ENCODE measurements around the gene ARHGEF16.

ARHGEF16 gene

DNA sequence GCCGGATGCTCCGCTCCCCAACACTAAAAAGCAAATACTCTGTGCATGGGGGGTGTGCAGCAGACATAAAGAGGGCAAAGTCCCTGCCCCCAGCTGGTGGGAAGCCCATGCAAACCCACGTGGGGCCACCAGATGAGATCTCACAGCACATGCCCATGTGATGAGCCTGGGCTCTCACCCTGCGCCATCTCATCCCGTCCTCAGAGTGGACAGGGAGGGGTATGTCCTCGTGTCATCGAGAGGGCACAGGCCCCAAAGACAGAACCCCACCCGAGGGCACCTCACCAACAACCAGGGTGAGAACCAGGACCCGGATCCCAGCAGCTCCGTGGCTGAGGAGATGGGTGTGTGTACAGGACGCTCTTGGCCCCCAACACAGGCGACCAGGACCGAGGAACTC is 25.1 kb upstream of the ARHGEF16 start:
- Mint-ChIP-seq H3K27me3 (peaks cover 9% of the 10 kb centered on the region), H3K9me3 (no peaks in the 10 kb centered on the region), H3K36me3 (no peaks in the 10 kb centered on the region), H3K4me3 (no peak overlapping the region), H3K4me1 (no peaks in the 10 kb centered on the region), H3K27ac (no peak overlapping the region)
- DNase-seq (ENCODE audit: low spot score in 2 of 2): no peak
- no peak for ATAC-seq (ENCODE audit: low read depth)

DNA sequence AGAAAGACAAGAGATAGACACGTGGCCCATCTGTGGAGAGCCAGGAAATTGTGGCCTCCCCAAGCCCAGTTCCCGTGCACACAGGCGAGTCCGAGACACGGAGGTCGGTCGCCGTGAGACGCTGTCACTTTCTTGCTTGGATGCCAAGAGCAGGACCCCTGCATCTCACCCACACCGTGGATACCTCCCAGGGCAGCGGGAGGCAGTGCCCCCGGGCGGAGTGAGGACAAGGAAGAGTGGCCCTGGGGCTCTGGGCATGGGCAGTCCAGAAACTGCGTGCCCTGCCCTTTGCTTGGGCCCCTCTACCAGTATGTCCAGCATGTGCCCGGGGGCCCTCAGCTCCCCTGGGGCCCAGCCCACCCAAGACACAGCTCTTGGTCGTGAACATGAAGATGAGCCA is 24.7 kb upstream of the ARHGEF16 start:
- Mint-ChIP-seq H3K4me3 (no peak overlapping the region), H3K9me3 (no peaks in the 10 kb centered on the region), H3K4me1 (no peaks in the 10 kb centered on the region), H3K27ac (no peak overlapping the region), H3K36me3 (no peaks in the 10 kb centered on the region), H3K27me3 (peaks cover 9% of the 10 kb centered on the region)
- ATAC-seq (ENCODE audit: low read depth) (no peak), DNase-seq (ENCODE audit: low spot score in 2 of 2) (no peak)

DNA sequence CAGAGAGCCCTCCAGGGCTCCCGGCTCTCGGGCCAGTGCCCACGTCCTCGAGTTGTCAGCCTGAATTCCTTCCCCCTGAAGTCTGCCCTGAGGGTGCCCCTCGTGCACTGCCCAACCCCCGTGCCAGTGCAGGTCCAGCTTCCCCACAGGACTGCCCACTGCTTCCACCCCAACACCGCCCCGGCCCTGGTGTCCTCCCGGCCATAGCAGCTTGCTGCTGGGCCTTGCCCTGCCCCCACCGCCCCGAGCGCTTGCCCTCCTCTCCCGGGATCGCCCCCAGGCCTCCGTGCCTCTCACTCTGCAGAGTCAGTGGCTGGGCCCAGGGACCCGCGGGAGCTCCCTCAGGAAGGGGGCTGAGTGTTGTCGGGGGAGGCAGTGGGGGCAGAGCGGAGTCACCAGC is 24.1 kb upstream of the ARHGEF16 start:
- H3K36me3 Mint-ChIP-seq: no peaks in the 10 kb centered on the region
- no peaks in the 10 kb centered on the region for H3K4me1 Mint-ChIP-seq
- DNase-seq (ENCODE audit: low spot score in 2 of 2) (no peak), ATAC-seq (ENCODE audit: low read depth) (no peak)
- H3K4me3 Mint-ChIP-seq: no peak overlapping the region
- no peak overlapping the region for H3K27ac Mint-ChIP-seq
- peaks cover 9% of the 10 kb centered on the region for H3K27me3 Mint-ChIP-seq
- no peaks in the 10 kb centered on the region for H3K9me3 Mint-ChIP-seq

DNA sequence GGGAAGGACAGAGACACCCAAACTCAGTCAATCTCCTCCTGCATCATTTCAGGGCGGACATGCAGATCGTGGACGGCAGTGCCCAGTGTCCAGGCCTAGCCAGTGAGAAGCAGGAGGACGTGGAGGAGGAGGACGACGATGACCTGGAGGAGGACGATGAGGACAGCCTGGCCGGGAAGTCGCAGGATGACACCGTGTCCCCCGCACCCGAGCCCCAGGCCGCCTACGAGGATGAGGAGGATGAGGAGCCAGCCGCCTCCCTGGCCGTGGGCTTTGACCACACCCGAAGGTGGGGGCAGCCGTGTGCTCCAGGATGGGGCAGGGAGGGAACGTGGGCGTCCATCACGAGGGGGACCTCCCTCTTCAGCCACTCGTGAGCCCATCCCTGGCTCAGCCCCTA is 23.6 kb upstream of the ARHGEF16 start:
- Mint-ChIP-seq H3K36me3 (no peaks in the 10 kb centered on the region), H3K27me3 (peaks cover 9% of the 10 kb centered on the region), H3K27ac (no peak overlapping the region), H3K4me3 (no peak overlapping the region), H3K4me1 (no peaks in the 10 kb centered on the region), H3K9me3 (no peaks in the 10 kb centered on the region)
- no peak for ATAC-seq (ENCODE audit: low read depth)
- no peak for DNase-seq (ENCODE audit: low spot score in 2 of 2)

DNA sequence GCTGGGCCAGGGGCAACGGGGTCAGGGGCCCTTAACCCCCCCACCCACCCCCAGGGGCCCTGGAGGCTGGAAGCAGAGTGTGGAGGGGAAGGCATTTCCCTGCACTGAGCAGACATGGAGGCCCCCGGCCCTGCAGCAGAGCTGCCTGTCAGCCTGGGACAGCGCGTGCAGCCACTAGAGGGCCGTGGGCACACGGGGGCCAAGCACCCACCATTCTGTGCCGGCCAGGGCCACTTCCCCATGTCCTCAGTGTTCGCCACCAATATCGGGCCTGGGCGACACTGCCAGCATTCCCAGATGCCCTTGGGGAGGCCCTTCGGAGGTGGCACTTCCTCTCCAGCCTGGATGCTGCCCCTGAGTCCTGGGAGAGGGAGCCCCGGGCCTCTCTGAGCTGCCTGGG is 23.2 kb upstream of the ARHGEF16 start:
- no peak for DNase-seq (ENCODE audit: low spot score in 2 of 2)
- ATAC-seq (ENCODE audit: low read depth): no peak
- no peak overlapping the region for H3K27ac Mint-ChIP-seq
- no peaks in the 10 kb centered on the region for H3K9me3 Mint-ChIP-seq
- H3K4me1 Mint-ChIP-seq: no peaks in the 10 kb centered on the region
- no peak overlapping the region for H3K4me3 Mint-ChIP-seq
- peaks cover 9% of the 10 kb centered on the region for H3K27me3 Mint-ChIP-seq
- no peaks in the 10 kb centered on the region for H3K36me3 Mint-ChIP-seq

DNA sequence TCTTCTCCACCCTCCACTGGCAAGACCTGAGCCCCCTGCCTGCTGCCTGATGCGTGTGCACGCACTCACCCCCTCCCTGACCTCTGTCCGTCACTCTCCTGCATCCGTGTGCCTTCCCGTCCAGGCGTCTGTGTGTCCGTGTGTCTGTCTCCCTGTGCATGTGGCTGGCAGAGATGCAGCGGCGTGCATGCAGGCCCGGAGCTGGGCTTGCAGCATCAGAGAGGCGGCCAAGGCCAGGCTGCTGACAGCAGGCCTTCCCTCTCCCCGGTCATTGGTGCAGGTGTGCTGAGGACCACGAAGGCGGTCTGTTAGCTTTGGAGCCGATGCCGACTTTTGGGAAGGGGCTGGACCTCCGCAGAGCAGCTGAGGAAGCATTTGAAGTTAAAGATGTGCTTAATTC is 22.8 kb upstream of the ARHGEF16 start:
- DNase-seq (ENCODE audit: low spot score in 2 of 2) (no peak), ATAC-seq (ENCODE audit: low read depth) (no peak)
- Mint-ChIP-seq H3K4me1 (no peaks in the 10 kb centered on the region), H3K27me3 (peaks cover 9% of the 10 kb centered on the region), H3K27ac (no peak overlapping the region), H3K9me3 (no peaks in the 10 kb centered on the region), H3K4me3 (no peak overlapping the region), H3K36me3 (no peaks in the 10 kb centered on the region)

DNA sequence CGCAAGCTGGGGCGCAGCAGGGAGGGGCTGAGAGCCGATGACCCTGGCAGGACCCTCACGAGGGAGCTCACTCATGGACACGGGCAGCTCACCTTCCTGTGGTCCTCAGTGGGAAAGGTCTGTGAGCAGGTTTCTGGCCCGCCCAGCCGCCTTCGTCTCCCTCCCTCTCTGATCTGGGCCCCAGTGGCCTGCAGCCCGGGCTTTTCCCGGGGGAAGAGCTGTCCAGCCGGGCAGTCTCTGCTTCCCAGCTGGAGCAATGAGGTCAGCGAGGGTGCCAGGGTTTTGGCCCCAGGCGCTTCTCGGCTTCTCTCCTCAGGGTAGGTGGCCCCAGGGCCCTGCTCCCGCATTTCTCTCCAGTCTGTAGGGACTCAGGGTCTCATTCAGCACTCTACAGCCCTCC is 22.2 kb upstream of the ARHGEF16 start:
- H3K9me3 Mint-ChIP-seq: no peaks in the 10 kb centered on the region
- H3K36me3 Mint-ChIP-seq: no peaks in the 10 kb centered on the region
- ATAC-seq (ENCODE audit: low read depth) (no peak), DNase-seq (ENCODE audit: low spot score in 2 of 2) (no peak)
- no peaks in the 10 kb centered on the region for H3K4me1 Mint-ChIP-seq
- no peak overlapping the region for H3K27ac Mint-ChIP-seq
- peaks cover 9% of the 10 kb centered on the region for H3K27me3 Mint-ChIP-seq
- H3K4me3 Mint-ChIP-seq: no peak overlapping the region

DNA sequence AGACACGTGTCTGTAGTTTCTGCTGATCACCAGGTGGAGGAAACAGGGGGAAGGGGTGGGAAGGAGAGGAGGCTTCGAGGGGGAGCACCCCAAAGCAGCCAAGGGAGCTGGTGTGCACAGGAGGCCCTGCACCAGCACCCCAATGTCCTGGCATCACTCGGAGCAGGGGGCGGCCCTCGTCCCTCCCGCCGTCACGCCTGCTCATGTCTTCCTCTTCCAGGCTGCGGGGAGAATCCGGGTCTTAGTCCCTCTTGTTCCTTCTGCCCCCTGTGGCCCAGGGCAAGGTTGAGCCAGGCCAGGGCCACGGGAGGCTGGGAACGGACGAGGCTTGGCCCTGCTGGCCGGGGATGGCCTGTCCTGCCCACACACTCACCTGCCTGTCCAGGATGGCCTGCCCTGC is 21.4 kb upstream of the ARHGEF16 start:
- Mint-ChIP-seq H3K4me1 (no peaks in the 10 kb centered on the region), H3K36me3 (no peaks in the 10 kb centered on the region)

DNA sequence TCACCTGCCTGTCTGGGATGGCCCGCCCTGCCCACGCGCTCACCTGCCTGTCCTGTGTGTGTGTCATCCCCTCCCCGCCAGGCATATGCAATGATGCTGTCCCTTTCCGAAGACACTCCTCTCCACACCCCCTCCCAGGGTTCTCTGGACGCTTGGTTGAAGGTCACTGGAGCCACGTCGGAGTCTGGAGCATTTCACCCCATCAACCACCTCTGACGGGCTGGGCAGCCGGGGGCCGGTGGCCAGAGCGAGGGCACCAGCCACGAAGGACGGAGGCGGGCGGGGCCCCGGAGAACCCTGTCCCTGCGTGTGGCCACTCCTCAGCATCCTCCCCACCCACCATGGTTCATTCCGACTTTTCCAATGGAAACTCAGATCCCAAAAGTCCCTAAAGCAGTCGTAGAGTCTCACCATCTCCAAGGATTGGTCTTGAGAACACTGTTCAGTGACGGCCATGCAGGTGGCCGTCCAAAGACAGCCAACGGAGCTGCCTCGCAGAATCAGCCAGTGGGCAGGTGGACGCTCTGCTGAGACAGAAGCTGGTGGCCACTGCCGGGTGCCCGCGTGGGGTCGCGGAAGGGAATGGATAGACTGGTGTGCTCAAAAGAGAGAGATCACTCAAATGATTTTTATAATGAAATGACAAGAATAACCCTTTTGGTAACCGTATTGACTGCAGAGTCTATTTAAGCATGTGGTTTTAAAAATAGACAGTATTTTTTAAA is 20.7 kb upstream of the ARHGEF16 start:
- DNase-seq (ENCODE audit: low spot score in 2 of 2): no peak
- H3K27ac Mint-ChIP-seq: no peak overlapping the region
- H3K9me3 Mint-ChIP-seq: no peaks in the 10 kb centered on the region
- no peak overlapping the region for H3K4me3 Mint-ChIP-seq
- H3K4me1 Mint-ChIP-seq: no peaks in the 10 kb centered on the region
- peaks cover 10% of the 10 kb centered on the region for H3K27me3 Mint-ChIP-seq
- no peaks in the 10 kb centered on the region for H3K36me3 Mint-ChIP-seq
- no peak for ATAC-seq (ENCODE audit: low read depth)

More for the DNA sequence above, 21.4 kb upstream of the ARHGEF16 start:
- no peak for DNase-seq (ENCODE audit: low spot score in 2 of 2)
- peaks cover 10% of the 10 kb centered on the region for H3K27me3 Mint-ChIP-seq
- no peak overlapping the region for H3K4me3 Mint-ChIP-seq
- H3K27ac Mint-ChIP-seq: no peak overlapping the region
- H3K9me3 Mint-ChIP-seq: no peaks in the 10 kb centered on the region
- ATAC-seq (ENCODE audit: low read depth): no peak

DNA sequence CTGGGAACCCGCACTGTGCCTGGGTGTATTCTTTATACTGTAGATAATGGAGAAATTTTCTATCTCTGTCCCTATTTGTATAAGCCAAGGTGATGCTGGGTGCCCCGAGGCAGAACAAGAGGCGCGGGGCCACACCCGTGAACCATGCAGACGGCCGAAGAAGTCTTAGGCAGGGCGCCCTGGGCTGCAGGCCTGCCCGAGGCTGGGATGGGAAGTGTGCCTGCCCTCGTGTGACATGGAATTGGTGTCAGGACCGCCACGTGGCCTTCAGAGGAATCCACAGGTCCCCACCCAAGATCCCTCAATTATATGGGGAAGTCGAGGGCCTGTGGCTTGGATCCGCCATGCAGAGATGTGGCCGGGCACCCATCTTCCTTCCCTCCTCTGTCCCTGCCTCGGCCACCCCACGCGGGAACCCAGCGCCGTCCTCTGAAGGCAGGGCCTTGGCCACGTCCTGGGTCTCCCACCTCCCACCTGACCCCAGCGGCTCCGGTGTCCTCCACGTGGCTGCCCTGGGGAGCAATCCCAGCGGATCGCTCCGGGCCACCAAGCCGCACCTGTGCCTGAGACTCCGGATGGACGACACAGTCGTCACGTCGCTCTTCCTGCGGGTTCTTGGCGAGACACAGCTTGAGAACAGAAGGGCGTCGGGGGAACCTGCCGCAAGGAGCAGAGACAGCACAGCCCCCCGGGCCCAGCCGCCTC is 19.9 kb upstream of the ARHGEF16 start:
- Mint-ChIP-seq H3K4me3 (no peak overlapping the region), H3K36me3 (no peaks in the 10 kb centered on the region)

DNA sequence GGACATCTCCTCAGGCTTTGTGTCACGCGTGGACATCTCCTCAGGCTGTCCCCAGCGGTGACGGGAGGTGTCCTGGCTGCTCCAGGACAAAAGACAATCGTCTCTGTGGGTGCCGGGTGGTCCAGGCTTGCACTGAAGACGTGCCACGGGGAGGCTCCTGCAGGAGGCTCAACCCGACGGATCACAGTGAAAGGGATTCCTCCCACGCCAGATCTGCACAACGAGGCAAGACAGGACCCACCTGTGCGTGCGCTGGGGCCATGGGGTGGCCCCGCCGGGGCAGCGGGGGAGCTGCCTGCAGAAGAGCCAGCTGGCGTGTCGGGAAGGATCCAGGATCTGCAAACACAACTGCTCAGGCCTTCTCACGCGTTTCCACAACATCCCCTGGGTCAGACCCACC is 18.8 kb upstream of the ARHGEF16 start:
- no peak overlapping the region for H3K4me3 Mint-ChIP-seq
- H3K9me3 Mint-ChIP-seq: no peaks in the 10 kb centered on the region
- no peaks in the 10 kb centered on the region for H3K4me1 Mint-ChIP-seq
- peaks cover 16% of the 10 kb centered on the region for H3K27me3 Mint-ChIP-seq
- ATAC-seq (ENCODE audit: low read depth) (no peak), DNase-seq (ENCODE audit: low spot score in 2 of 2) (no peak)
- no peak overlapping the region for H3K27ac Mint-ChIP-seq
- H3K36me3 Mint-ChIP-seq: no peaks in the 10 kb centered on the region

More for the DNA sequence above, 19.9 kb upstream of the ARHGEF16 start:
- DNase-seq (ENCODE audit: low spot score in 2 of 2) (no peak), ATAC-seq (ENCODE audit: low read depth) (no peak)
- Mint-ChIP-seq H3K4me1 (no peaks in the 10 kb centered on the region), H3K27me3 (peaks cover 10% of the 10 kb centered on the region), H3K9me3 (no peaks in the 10 kb centered on the region), H3K27ac (no peak overlapping the region)

DNA sequence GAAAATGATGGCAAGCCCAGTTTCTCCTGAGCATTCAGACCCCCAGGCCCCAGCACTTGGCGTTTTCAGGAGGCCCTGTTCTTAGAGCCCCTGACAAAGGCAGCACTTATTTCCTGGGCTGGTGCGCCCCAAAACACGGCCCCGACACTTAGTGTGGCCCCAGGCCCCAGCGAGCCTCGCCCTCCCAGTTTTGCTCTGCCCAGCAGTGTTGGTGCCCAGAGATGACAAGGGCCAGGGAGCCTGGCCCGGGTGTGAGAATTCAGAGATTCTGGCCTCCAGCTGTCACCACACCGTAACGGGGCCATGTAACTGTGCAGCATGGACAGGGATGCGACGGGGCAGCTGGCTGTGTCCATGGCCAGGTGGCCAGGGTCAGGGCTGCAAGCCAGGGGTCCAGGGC is 18.0 kb upstream of the ARHGEF16 start:
- H3K36me3 Mint-ChIP-seq: no peaks in the 10 kb centered on the region
- no peak for DNase-seq (ENCODE audit: low spot score in 2 of 2)

DNA sequence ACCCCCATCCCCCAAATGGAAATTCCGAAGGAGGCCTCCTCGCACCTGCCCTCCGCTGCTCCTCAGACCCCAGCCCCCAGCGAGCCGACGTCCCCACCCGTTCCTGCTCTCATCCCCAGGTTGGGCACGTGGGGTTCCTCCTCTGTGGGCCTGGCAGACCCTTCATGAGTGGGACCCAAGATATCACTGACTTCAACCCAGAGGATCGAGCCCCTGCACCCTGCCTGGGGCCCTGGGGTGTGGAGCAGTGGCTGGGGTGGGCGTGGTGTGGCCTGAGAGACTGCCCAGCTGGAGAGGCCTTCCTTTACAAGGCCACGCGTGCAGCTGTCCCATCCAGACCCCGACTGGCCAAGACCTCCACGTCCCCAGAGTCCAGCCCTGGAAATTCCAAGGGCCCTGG is 17.6 kb upstream of the ARHGEF16 start:
- no peaks in the 10 kb centered on the region for H3K9me3 Mint-ChIP-seq
- H3K27me3 Mint-ChIP-seq: peaks cover 13% of the 10 kb centered on the region
- H3K27ac Mint-ChIP-seq: no peak overlapping the region
- DNase-seq (ENCODE audit: low spot score in 2 of 2) (no peak), ATAC-seq (ENCODE audit: low read depth) (no peak)
- H3K4me1 Mint-ChIP-seq: no peaks in the 10 kb centered on the region
- H3K36me3 Mint-ChIP-seq: no peaks in the 10 kb centered on the region
- no peak overlapping the region for H3K4me3 Mint-ChIP-seq

More for the DNA sequence above, 18.0 kb upstream of the ARHGEF16 start:
- H3K4me1 Mint-ChIP-seq: no peaks in the 10 kb centered on the region
- ATAC-seq (ENCODE audit: low read depth): no peak
- no peak overlapping the region for H3K4me3 Mint-ChIP-seq
- H3K9me3 Mint-ChIP-seq: no peaks in the 10 kb centered on the region
- H3K27ac Mint-ChIP-seq: no peak overlapping the region
- H3K27me3 Mint-ChIP-seq: peaks cover 15% of the 10 kb centered on the region

DNA sequence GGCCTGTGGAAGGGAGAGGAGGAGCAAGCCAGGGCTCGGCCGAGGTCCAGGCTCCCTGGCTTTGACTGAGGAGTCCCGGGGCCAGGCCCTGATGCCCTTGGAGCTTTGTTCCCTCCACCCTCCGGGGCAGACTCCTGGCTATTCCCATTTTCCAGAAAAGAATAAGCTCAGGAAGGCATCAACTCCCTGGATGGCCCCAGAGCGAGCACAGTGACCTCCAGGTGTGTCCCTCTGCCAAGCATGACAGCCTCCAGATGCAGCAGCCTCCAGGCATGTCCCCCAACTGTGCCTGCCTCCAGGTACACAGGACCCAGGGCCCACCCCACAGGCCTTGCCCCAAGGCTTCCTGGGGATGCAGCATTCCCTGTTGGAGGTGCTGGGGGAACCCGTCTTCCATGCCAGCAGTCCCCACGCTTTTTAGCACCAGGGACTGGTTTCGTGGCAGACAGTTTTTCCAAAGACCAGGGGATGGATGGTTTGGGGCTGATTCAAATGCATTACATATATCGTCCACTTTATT is 15.7 kb upstream of the ARHGEF16 start:
- no peaks in the 10 kb centered on the region for H3K4me1 Mint-ChIP-seq
- no peaks in the 10 kb centered on the region for H3K36me3 Mint-ChIP-seq
- no peaks in the 10 kb centered on the region for H3K9me3 Mint-ChIP-seq
- ATAC-seq (ENCODE audit: low read depth) (no peak), DNase-seq (ENCODE audit: low spot score in 2 of 2) (no peak)
- no peak overlapping the region for H3K27ac Mint-ChIP-seq
- H3K27me3 Mint-ChIP-seq: peaks cover 10% of the 10 kb centered on the region
- H3K4me3 Mint-ChIP-seq: no peak overlapping the region

All from memory B cell (primary cell).